Activated effector memory CD4-positive, alpha-beta T cell treated with anti-CD3 and anti-CD28 coated beads, Interleukin-2, amount 50 U/mL, for 16 hours (primary cell): ENCODE measurements around the gene KLRD1.
"Not testable (repeated sequence)": the region's sequence is repeated elsewhere in the genome, so short reads cannot be mapped to it uniquely, and the experiment has no call there.

Experiments used
- DNase-seq: peaks from one replicate; pipeline ENCODE4 v3.0.0-alpha.2; 2020

Gene KLRD1

DNA sequence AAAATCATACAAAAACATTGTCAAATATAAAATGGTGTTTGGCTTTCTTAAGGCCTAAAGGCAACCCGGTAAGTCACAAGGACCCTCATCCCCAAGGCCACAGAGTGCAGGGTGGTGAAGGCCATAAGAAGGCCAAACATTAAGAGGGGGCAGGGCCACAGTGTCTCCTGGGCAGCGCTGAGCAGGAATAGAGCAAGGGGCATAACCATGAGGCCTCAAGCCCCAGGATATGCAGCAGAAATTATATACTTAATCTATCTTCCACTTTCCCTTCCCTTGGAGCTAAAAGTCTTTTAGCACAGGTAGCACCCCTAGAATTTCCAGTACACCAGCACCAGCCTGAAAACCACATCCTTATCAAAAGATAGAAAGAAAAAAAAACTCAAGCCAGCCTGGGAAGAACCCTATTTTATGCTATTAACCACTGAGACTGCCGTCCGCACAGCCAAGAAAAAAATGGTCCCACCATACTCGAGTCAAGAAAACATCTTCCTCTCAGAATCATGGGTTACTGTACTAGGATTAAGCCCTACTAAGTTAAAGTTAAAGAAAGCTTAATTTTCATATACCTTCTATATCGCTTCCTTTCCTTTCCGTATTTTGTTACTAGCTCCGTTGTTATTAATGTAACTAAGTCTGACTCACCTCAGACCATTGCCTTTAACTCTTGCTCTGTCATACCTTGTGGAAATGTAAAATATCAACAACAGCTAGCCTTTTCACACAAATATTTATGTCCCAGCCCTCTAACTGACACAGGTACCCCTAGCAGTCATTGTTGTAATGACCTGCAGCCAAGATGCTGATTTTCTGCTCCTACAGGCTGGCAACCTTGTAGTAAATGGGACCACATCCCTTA is 62.1 kb downstream of the KLRD1 start:
- DNase-seq: no peak

DNA sequence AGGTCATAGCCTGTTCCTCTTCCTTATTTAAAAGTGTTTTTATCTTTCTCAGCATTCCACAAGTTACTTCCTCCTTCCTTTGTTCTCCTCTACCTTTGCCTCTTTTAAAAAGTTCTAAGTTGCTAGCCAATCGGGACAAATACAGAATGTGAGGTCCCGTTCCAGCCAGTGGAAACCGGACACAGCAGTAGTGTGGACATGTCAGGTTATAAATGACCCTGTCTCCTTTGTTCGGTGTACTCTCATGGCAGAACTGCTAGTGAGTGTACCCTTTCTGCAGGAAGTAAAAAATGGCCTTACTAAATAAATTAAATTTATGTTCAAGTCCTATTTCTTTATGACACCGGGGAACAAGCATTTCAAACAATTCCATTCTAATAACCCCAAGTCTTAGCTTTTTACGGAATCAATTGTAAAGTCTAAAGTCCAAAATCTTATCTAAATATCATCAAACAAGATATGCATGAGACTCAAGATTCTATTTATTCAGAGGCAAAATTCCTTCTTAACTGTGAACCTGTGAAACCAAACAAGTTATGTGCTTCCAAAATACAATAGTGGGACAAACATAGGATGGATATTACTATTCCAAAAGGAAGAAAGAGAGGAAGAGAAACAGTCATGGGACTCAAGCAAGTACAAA is 64.3 kb downstream of the KLRD1 start:
- not testable (repeated sequence) for DNase-seq

DNA sequence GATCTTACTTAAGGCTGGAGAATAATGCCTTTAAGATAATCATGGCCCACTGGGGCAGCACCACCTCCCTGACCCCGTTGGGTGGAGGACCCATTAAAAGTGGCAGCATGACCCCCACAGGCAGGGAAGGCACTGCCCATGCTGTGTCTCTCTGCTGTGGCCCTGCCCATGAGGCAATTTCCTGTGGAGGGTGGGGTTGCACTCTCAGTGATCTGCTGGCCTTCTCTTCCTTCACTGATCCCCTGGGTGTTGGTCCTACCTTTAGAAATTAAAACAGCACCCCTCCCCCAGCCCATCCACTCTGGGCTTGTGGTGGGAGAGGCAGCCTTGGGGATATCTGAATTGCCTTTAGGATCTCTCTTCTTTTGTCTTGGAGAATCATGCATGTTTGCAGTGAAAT is 64.9 kb downstream of the KLRD1 start:
- no peak for DNase-seq

DNA sequence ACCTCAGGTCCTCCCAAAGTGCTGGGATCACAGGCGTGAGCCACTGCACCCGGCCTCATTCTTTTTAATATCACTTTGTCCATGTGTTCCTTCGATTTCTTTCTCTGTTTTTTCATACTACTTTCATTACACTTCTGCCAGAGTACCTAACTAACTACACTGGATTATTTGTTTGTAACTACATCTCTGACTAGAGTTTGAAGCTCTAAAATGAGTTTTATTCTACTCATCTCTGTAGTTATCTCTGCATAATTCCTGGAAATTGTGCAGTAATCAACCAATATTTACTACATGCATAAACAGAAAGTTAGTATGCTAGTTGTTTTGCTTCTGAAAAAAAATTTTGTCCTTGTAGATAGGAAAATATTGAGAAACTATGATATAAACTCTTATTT is 67.0 kb downstream of the KLRD1 start:
- no peak for DNase-seq

DNA sequence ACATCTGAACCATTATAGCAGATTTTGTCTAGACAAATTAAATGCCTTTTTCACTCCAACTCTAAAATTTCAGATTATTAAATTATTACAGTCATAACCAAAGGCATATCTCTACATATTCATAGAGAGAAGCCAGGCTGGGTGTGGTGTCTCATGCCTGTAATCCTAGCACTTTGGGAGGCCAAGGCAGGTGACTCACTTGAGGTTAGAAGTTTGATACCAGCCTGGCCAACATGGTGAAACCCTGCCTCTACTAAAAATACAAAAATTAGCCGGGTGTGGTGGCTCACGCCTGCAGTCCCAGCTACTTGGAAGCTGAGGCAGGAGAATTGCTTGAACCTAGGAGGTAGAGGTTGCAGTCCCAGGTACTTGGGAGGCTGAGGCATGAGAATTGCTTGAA is 71.1 kb downstream of the KLRD1 start:
- not testable (repeated sequence) for DNase-seq
